B cell (primary cell): Measurements from ENCODE around the gene KBTBD12. TPM values are rescaled to one million over a fixed set of nuclear protein-coding genes. Genes with fewer than 3 reads are reported as not detected.

Experiments used
- ATAC-seq: fragments of 200-7000 bp; cut with Tn5 transposase; one replicate; pipeline ENCODE4 v1.10.0; 2021; ENCODE audit warnings: low read depth, mild to moderate bottlenecking, moderate number of reproducible peaks, moderate library complexity
- CTCF ChIA-PET: fragments of 350-600 bp; sonication (Branson Sonifier 250); formaldehyde crosslinking; loops from one replicate; lab custom pipeline; 2021; ENCODE audit warnings: antibody characterized with exemption, inconsistent platforms; lab: Charles Lee
- POLR2A ChIA-PET: fragments of 350-600 bp; sonication (Branson Sonifier 250); formaldehyde crosslinking; loops from one replicate; lab custom pipeline; 2021; ENCODE audit warnings: antibody characterized with exemption; lab: Charles Lee
- DNase-seq: peaks from one replicate; pipeline ENCODE4 v3.0.0; 2013
- H2AFZ ChIP-seq: 2 replicates; pipeline ENCODE4 v1.6.1; 2012; ENCODE audit warnings: mild to moderate bottlenecking, low read depth, low read length; ENCODE audit not compliant: insufficient read depth, poor library complexity, severe bottlenecking
- H3K27ac ChIP-seq, 2 donors: 1 replicate in 1 of 2; 2 replicates in 1 of 2; pipeline ENCODE4 v1.5.1; 2012 to 2013; ENCODE audit warnings: low read length in 2 of 2, mild to moderate bottlenecking in 2 of 2, moderate library complexity in 1 of 2
- H3K27me3 ChIP-seq, 4 experiments: fragments of 200-600 bp in 1 of 4; sonication (generic) in 1 of 4; replicated peaks in 1 of 4; 1 replicate in 2 of 4; 2 replicates in 2 of 4; pipeline versions ENCODE4 v1.6.1 to v1.7.0; 2013 to 2016; ENCODE audit warnings: low read length in 3 of 4, mild to moderate bottlenecking in 2 of 4, mixed read lengths in 1 of 4, moderate library complexity in 1 of 4; ENCODE audit not compliant: insufficient read depth in 4 of 4, control insufficient read depth in 3 of 4; ENCODE audit errors: control extremely low read depth in 1 of 4
- H3K36me3 ChIP-seq, 2 experiments: replicated peaks in 1 of 2; 1 replicate in 1 of 2; 2 replicates in 1 of 2; pipeline versions ENCODE4 v1.6.1 to v1.7.1; 2013; ENCODE audit warnings: low read length in 1 of 2; ENCODE audit not compliant: insufficient read depth in 2 of 2, control insufficient read depth in 1 of 2; ENCODE audit errors: control extremely low read depth in 1 of 2, extremely low read depth in 1 of 2
- H3K4me1 ChIP-seq, 2 donors: fragments of 200-600 bp in 1 of 2; sonication (generic) in 1 of 2; 1 replicate in 1 of 2; 2 replicates in 1 of 2; pipeline versions ENCODE4 v1.5.1 to v1.6.1; 2013 to 2017; ENCODE audit warnings: low read length in 2 of 2; ENCODE audit not compliant: control insufficient read depth in 2 of 2, insufficient read depth in 2 of 2
- H3K4me2 ChIP-seq: replicated peaks from 2 replicates; pipeline ENCODE3; 2012; ENCODE audit warnings: mild to moderate bottlenecking, low read depth, low read length; ENCODE audit not compliant: poor library complexity, severe bottlenecking
- H3K4me3 ChIP-seq, 5 experiments: fragments of 200-600 bp in 1 of 5; sonication (generic) in 1 of 5; 1 replicate in 3 of 5; 2 replicates in 2 of 5; pipeline versions ENCODE4 v1.5.1 to v1.7.0; 2011 to 2016; ENCODE audit warnings: low read length in 4 of 5, mild to moderate bottlenecking in 4 of 5, low read depth in 2 of 5, control low read depth in 1 of 5, moderate library complexity in 1 of 5; ENCODE audit not compliant: insufficient read depth in 1 of 5; ENCODE audit errors: control extremely low read depth in 1 of 5, extremely low read depth in 1 of 5
- H3K79me2 ChIP-seq: fragments of 200-600 bp; sonication (generic); one replicate; pipeline ENCODE4 v1.6.0; 2016; ENCODE audit warnings: low read length; ENCODE audit not compliant: control insufficient read depth, insufficient read depth
- H3K9ac ChIP-seq: fragments of 200-600 bp; sonication (generic); 2 replicates; pipeline ENCODE4 v1.6.1; 2017; ENCODE audit warnings: mild to moderate bottlenecking, low read length, moderate library complexity
- H3K9me3 ChIP-seq, 3 donors: one replicate each; pipeline versions ENCODE4 v1.6.1 to v1.7.1; 2013; ENCODE audit warnings: low read length in 2 of 3; ENCODE audit not compliant: control insufficient read depth in 2 of 3, insufficient read depth in 1 of 3; ENCODE audit errors: control extremely low read depth in 1 of 3
- H4K20me1 ChIP-seq: 2 replicates; pipeline ENCODE4 v1.6.0; 2012; ENCODE audit warnings: mild to moderate bottlenecking, low read length; ENCODE audit not compliant: insufficient read depth, control insufficient read depth, poor library complexity, severe bottlenecking
- H3K27ac Mint-ChIP-seq: one replicate; pipeline ENCODE4 v1.8.0; 2021; ENCODE audit warnings: mixed read lengths
- H3K27me3 Mint-ChIP-seq: one replicate; pipeline ENCODE4 v1.8.0; 2021; ENCODE audit warnings: mixed read lengths
- H3K4me1 Mint-ChIP-seq: one replicate; pipeline ENCODE4 v1.8.0; 2021; ENCODE audit warnings: mixed read lengths
- H3K4me3 Mint-ChIP-seq: one replicate; pipeline ENCODE4 v1.8.0; 2021; ENCODE audit warnings: mixed read lengths
- H3K9me3 Mint-ChIP-seq: one replicate; pipeline ENCODE4 v1.8.0; 2022; ENCODE audit warnings: mixed read lengths; ENCODE audit not compliant: insufficient read depth
- CTCF ChIP-seq: fragments of 200-600 bp; IDR thresholded peaks from one replicate; pipeline ENCODE4 v1.8.0; 2022; ENCODE audit warnings: antibody characterized with exemption, mild to moderate bottlenecking
- EZH2 ChIP-seq: IDR thresholded peaks from 2 replicates; pipeline ENCODE4 v1.6.1; 2012; ENCODE audit warnings: borderline replicate concordance, low read depth, mild to moderate bottlenecking, moderate library complexity, low read length; ENCODE audit not compliant: insufficient read depth, poor library complexity, severe bottlenecking
- WGBS: methylation state at CpG from one replicate; pipeline ENCODE4 v1.1.5; 2013; ENCODE audit warnings: missing lambda C conversion rate; ENCODE audit not compliant: insufficient coverage; 5-methylcytosine and 5-hydroxymethylcytosine counted together
- intact Hi-C: fragments of 100-400 bp; cut with micrococcal nuclease; formaldehyde crosslinking; loops from one replicate; pipeline ENCODE4 v1.10.0; 2022
- polyA plus RNA-seq: library from polyadenylated mRNA; depleted of rRNA; stranded (reverse); fragments of >200 nt; gene quantifications from 2 replicates; pipeline ENCODE4 v1.2.3, GENCODE V29; 2012
- total RNA-seq, 2 donors: library from RNA; stranded (reverse); fragments of 120-200 nt in 1 of 2; gene quantifications; 1 replicate in 1 of 2; 2 replicates in 1 of 2; pipeline versions ENCODE4 v1.2.3 to v1.2.4, GENCODE V29; 2013 to 2022

Gene KBTBD12
- total and polyA plus RNA-seq, 2 donors (not counting 1 experiment from before 2014, with no cell fraction given), result 0.22 TPM; not detected in 1

GRCh38 chr3:127988770-127989557, 73.9 kb downstream of the KBTBD12 start:
- ATAC-seq (no peak), DNase-seq (no peak)
- no peak overlapping the region for H3K4me3 ChIP-seq
- no peak for TF ChIP-seq CTCF
- TF ChIP-seq EZH2, result no peak
- H3K9ac ChIP-seq, result no peak overlapping the region
- H3K9me3 ChIP-seq, result no peaks in the 10 kb centered on the region
- no peak overlapping the region for H2AFZ ChIP-seq
- no peak overlapping the region for H3K4me3 Mint-ChIP-seq
- WGBS, result 86% methylated on average over 8 of the region's 11 CpGs
- no peaks in the 10 kb centered on the region for H3K27me3 Mint-ChIP-seq
- no peaks in the 10 kb centered on the region for H3K4me1 ChIP-seq
- no peaks in the 10 kb centered on the region for H3K79me2 ChIP-seq
- POLR2A ChIA-PET, result no interaction called here
- no peak overlapping the region for H3K4me2 ChIP-seq
- H3K9me3 Mint-ChIP-seq, result no peaks in the 10 kb centered on the region
- H4K20me1 ChIP-seq, result no peaks in the 10 kb centered on the region
- H3K27ac ChIP-seq, result no peak overlapping the region
- no peaks in the 10 kb centered on the region for H3K4me1 Mint-ChIP-seq
- no peaks in the 10 kb centered on the region for H3K27me3 ChIP-seq
- H3K27ac Mint-ChIP-seq, result no peak overlapping the region
- CTCF ChIA-PET, result no interaction called here
- intact Hi-C loops, result no loop called here
- H3K36me3 ChIP-seq, result no peaks in the 10 kb centered on the region

- POLR2A ChIA-PET, result no interaction called here
These were observed 75.0 kb downstream of the KBTBD12 start for GRCh38 chr3:127990051-127990450.

More at GRCh38 chr3:127990051-127990450, 75.0 kb downstream of the KBTBD12 start:
- Histone ChIP-seq H3K4me3 (no peak overlapping the region), H4K20me1 (no peaks in the 10 kb centered on the region), H3K4me1 (no peaks in the 10 kb centered on the region), H2AFZ (no peak overlapping the region), H3K36me3 (no peaks in the 10 kb centered on the region), H3K9me3 (no peaks in the 10 kb centered on the region), H3K27me3 (no peaks in the 10 kb centered on the region), H3K4me2 (no peak overlapping the region), H3K9ac (no peak overlapping the region), H3K27ac (no peak overlapping the region), H3K79me2 (no peaks in the 10 kb centered on the region)
- Mint-ChIP-seq H3K27ac (no peak overlapping the region), H3K4me3 (no peak overlapping the region), H3K4me1 (no peaks in the 10 kb centered on the region), H3K27me3 (no peaks in the 10 kb centered on the region), H3K9me3 (no peaks in the 10 kb centered on the region)
- TF ChIP-seq EZH2, result no peak
- TF ChIP-seq CTCF, result no peak
- WGBS, result 90% methylated on average over 17 of the region's 17 CpGs
- DNase-seq (no peak), ATAC-seq (no peak)
- CTCF ChIA-PET, result no interaction called here
- intact Hi-C loops, result no loop called here
